Retinal pigment epithelial cell (primary cell): ENCODE measurements around the gene BICC1.

Source experiments
- DNase-seq: peaks from one replicate; pipeline ENCODE4 v3.0.0-alpha.2; 2010; ENCODE audit warnings: low read depth
- H3K4me3 ChIP-seq: 2 replicates; pipeline ENCODE4 v1.5.1; 2011; ENCODE audit warnings: mild to moderate bottlenecking, low read length, control low read depth, moderate library complexity
- CTCF ChIP-seq: conservative IDR thresholded peaks from 2 replicates; pipeline ENCODE4 v1.5.1; 2011; ENCODE audit warnings: low read depth, low read length, control low read depth, inconsistent platforms

BICC1 gene

GRCh38 chr10:58735087-58735486 lies 222.4 kb downstream of the BICC1 start:
- no peak for DNase-seq
- no peak for TF ChIP-seq CTCF
- H3K4me3 ChIP-seq: no peak overlapping the region

DNA sequence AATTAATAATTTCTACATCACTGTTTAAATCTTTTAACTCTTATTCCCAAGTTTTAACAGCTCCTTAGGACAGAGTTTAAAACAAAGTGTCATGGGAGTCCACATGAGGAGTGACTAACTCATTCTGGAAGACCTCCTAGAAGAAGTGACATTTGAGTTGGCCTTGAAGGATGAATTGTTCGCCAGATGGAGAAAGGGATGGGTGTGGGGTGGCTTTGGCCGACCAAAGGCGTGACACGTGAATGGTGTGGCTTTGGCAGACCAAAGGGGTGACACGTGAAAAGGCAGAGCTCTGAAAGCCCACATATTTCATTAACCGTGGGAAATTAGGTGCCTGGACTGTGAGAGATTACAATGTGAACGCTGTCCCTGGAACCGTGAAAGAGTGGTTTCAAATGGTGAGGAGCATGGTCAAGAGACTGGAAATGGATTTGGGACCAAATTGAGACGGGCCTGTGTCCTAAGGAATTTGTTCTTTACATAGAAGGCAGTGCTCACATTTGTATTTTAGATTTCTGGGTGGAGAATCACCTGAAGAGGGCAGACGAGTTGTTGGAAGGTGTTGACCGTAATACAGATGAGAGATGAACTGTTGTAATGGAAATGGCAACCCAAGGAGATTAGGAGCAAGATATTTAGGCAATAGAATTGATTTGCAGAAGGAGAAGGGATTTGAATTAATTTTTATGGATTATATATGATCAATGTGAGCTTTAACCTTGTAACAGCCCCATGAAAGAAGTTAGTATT lies 228.1 kb downstream of the BICC1 start:
- no peak overlapping the region for H3K4me3 ChIP-seq
- DNase-seq: no peak
- no peak for TF ChIP-seq CTCF

GRCh38 chr10:58741673-58742072 lies 229.0 kb downstream of the BICC1 start:
- H3K4me3 ChIP-seq: no peak overlapping the region
- no peak for TF ChIP-seq CTCF
- DNase-seq: no peak

DNA sequence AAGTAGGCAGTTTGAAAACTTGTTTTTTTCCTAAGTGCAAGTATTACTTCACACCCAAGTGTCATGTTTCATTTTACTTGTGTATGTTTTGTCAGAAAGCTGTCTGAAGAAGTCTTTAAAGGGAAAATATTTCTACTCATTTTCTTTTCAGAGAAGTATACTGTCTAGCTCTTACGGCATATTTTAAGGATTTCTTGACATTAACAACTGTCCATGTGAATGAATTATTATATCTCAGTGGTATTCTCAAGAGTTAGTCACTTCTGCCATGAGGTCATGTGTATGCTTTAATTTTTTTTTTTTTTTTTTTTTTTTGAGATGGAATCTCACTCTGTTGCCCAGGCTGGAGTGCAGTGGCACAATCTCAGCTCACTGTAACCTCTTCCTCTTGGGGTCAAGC lies 229.5 kb downstream of the BICC1 start:
- no peak for TF ChIP-seq CTCF
- DNase-seq: no peak

DNA sequence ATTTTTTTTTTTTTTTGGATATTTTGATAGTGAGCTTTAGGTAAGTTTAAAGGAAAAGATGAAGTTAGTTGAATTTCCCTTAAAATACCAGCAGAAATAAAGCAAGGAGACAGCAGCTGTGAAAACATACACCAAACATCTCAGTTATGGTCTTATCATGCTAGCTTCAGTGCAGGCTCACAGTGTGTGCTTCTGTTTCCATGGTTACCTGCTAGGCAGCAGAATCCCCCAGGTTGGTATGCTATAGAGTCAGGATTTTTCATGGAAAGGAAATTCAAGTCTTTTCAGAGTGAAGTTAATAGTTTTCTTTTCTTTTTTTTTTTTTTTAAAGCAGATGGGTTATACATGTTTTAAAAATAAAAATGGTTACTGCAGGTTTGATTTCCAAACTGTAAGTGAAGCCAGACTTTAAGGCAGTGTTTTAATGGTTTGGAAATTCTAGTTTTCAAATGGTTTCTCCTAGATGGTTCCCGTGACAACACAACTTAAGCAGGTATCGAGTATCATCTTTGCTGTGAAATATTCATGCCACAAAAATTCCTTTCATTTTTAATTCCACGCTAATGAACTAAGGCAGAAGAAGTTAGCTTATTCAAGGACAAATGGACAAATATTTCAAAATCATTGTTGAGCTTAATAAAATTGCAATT lies 230.9 kb downstream of the BICC1 start:
- DNase-seq: peak; percentile 44
- no peak overlapping the region for H3K4me3 ChIP-seq
- no peak for TF ChIP-seq CTCF

More for the DNA sequence above, 229.5 kb downstream of the BICC1 start:
- H3K4me3 ChIP-seq: no peak overlapping the region

DNA sequence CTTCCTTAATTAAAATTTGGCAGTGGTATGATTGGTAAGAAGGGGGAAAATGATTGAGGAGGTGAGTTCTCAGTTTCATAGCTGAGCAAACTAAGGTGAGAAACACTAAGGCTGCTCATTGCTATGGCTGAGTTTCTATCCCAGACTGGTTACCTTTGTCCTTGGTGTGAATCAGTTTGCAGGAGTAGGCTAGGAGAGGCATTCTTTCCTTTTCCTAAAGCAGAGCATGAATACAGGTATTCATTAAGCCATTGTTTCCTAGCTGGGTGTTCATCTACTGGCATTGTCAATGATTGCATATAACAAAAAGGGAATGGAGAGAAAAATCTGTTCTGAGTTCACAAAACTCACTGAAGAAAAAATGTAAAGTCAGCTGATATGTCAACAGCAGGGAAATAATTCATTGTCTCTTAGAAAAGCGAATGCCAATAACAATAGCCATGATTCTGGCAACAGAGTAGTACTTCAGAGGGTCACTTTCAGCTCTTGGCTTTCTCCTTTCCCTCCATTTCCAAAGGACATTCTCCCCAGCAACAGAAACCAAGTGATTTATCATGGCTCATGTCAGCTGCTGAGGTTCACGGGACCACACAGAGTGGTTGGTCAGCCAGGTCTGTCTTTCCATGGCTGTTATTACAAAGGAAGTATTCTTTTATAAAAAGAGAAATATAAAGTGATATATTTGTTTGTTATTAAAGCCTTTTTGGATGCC lies 234.0 kb downstream of the BICC1 start:
- no peak for TF ChIP-seq CTCF
- no peak for DNase-seq

GRCh38 chr10:58747687-58748086 lies 235.0 kb downstream of the BICC1 start:
- no peak for DNase-seq
- TF ChIP-seq CTCF: no peak

More for the DNA sequence above, 234.0 kb downstream of the BICC1 start:
- H3K4me3 ChIP-seq: no peak overlapping the region

More at GRCh38 chr10:58747687-58748086, 235.0 kb downstream of the BICC1 start:
- no peak overlapping the region for H3K4me3 ChIP-seq
